ENCODE results near the gene FOXN3. TPM values are rescaled to one million over a fixed set of nuclear protein-coding genes. Genes with fewer than 3 reads are reported as not detected.

The FOXN3 gene
- total and polyA plus RNA-seq, 2 experiments from 2014 or later = 98.9 to 167 TPM

DNA sequence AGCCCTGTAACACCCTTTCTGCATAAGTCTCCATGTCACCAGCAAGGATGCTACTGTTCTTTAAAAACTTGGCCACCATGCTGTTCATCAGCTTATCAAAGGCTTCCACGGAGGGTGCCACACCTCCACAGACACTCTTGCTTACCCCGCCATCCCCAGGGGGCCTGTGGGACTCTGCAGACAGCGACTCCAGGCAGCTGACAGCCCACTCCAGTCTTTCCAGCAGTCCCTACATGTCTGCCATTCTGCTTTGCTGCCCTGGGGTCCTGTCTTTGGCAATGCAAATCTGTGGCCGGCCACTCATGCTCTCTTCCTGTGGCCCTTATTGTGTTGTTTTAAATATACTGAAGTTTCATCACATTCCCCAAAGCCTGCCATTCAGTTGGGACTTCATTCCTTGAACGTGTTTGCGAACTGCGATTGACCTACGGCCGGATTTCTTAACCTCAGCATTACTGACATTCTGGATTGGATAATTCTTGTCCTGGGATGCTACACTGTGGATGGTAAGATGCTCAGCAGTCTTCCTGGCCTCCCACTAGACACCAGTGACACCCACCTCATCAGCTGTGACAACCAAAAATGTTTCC is 125.6 kb downstream of the FOXN3 start (continued):
- TF ChIP-seq, protein P1, sequence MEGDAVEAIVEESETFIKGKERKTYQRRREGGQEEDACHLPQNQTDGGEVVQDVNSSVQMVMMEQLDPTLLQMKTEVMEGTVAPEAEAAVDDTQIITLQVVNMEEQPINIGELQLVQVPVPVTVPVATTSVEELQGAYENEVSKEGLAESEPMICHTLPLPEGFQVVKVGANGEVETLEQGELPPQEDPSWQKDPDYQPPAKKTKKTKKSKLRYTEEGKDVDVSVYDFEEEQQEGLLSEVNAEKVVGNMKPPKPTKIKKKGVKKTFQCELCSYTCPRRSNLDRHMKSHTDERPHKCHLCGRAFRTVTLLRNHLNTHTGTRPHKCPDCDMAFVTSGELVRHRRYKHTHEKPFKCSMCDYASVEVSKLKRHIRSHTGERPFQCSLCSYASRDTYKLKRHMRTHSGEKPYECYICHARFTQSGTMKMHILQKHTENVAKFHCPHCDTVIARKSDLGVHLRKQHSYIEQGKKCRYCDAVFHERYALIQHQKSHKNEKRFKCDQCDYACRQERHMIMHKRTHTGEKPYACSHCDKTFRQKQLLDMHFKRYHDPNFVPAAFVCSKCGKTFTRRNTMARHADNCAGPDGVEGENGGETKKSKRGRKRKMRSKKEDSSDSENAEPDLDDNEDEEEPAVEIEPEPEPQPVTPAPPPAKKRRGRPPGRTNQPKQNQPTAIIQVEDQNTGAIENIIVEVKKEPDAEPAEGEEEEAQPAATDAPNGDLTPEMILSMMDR (conservative IDR thresholded peaks at IDR 0.05; ENCODE audit: low read depth in 2 of 2) = no peak

DNA sequence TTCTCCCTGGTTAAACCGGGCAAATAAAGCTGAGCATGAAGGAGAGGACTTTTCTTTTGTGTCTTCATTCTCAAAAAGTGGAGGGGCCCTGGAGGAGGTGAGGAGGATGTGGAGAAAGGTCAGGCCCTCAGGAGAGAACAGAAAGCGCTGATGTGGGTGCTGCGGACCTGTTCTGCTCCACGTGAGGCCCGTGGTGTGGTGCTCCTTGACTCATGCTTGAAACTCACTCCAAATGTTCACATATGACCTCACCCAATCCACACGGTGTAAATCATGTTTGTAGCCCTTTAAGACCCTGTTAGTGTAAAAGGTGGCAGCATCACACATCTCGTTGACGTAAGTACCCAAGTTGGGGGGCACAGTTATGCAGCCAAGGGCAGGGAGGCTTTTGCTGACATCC is 126.2 kb downstream of the FOXN3 start:
- Histone ChIP-seq H4K20me1 (replicated peaks; ENCODE audit: insufficient read depth) (no peaks in the 10 kb centered on the region), H3K4me1 (ENCODE audit: insufficient read depth) (peaks cover 60% of the 10 kb centered on the region), H3K9me2 (ENCODE audit: insufficient read depth) (no peaks in the 10 kb centered on the region), H3K4me3 (no peak overlapping the region), H3K4me2 (no peak overlapping the region), H3K36me3 (ENCODE audit: insufficient read depth) (no peaks in the 10 kb centered on the region), H3F3A (replicated peaks; ENCODE audit: low read depth) (peaks cover 5% of the 10 kb centered on the region), H2AFZ (no peak overlapping the region), H3K27me3 (ENCODE audit: insufficient read depth) (no peaks in the 10 kb centered on the region), H3K27ac (ENCODE audit: low read depth) (peak overlapping the region; percentile 99; the same call in 1 of the 2 replicates), H3K79me2 (replicated peaks; ENCODE audit: insufficient read depth) (peaks cover 81% of the 10 kb centered on the region)
- TF ChIP-seq STAT1 (IDR thresholded peaks at IDR 0.05; ENCODE audit: unreplicated experiment) = no peak
- Mint-ChIP-seq H3K9me3 (no peaks in the 10 kb centered on the region; the same call in 2 of the 3 replicates), H3K27me3 (ENCODE audit: insufficient read depth, low read depth, poor library complexity) (peaks cover 30% of the 10 kb centered on the region), H3K36me3 (ENCODE audit: low read depth) (peaks cover 51% of the 10 kb centered on the region), H3K4me1 (peaks cover 72% of the 10 kb centered on the region), H3K4me3 (no peak overlapping the region), H3K27ac (peak overlapping the region; percentile 58)
- DNase-seq (ENCODE audit: low spot score) (no peak), ATAC-seq (no peak)

DNA sequence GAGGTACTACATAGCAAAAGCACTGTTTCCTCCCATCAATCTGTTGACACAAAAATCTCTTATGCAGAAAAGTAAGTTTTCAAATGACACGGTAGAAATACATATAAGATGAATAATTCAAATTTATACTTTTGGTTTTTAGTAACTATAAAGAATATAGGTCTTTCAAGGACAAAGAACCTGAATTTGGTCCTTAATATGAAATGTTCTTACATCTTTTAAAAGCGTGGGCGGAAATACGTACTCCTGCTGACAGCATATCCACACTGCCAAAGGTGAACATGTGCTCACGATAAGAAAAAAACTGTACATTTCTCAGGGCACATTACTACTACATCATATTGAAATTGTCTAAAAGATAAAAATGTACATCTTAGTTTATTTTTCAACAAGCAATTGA is 127.6 kb downstream of the FOXN3 start:
- Histone ChIP-seq H3K9me2 (ENCODE audit: insufficient read depth) (no peaks in the 10 kb centered on the region), H3K4me1 (ENCODE audit: insufficient read depth) (peaks cover 50% of the 10 kb centered on the region), H3K79me2 (replicated peaks; ENCODE audit: insufficient read depth) (peaks cover 89% of the 10 kb centered on the region), H3K4me3 (no peak overlapping the region), H3K27ac (ENCODE audit: low read depth) (peak overlapping the region; percentile 3; the same call in 1 of the 2 replicates), H3K4me2 (no peak overlapping the region), H3K36me3 (ENCODE audit: insufficient read depth) (no peaks in the 10 kb centered on the region), H3K27me3 (ENCODE audit: insufficient read depth) (no peaks in the 10 kb centered on the region), H4K20me1 (replicated peaks; ENCODE audit: insufficient read depth) (0 out of 2 replicates have a peak, but pooled peaks cover 4% of the 10 kb centered on the region), H3F3A (replicated peaks; ENCODE audit: low read depth) (peaks cover 5% of the 10 kb centered on the region), H2AFZ (no peak overlapping the region)
- ATAC-seq (no peak), DNase-seq (ENCODE audit: low spot score) (no peak)
- Mint-ChIP-seq H3K36me3 (ENCODE audit: low read depth) (peaks cover 46% of the 10 kb centered on the region), H3K9me3 (no peaks in the 10 kb centered on the region; the same call in 2 of the 3 replicates), H3K27me3 (ENCODE audit: insufficient read depth, low read depth, poor library complexity) (peaks cover 23% of the 10 kb centered on the region), H3K4me3 (no peak overlapping the region), H3K27ac (no peak overlapping the region), H3K4me1 (peaks cover 67% of the 10 kb centered on the region)
- TF ChIP-seq CREB1 (CRISPR knock-in tag; IDR thresholded peaks at IDR 0.05; ENCODE audit: low read depth) = no peak
- TF ChIP-seq ZNF331 (CRISPR knock-in tag; IDR thresholded peaks at IDR 0.05; ENCODE audit: low read depth) = no peak
- TF ChIP-seq, protein P2, sequence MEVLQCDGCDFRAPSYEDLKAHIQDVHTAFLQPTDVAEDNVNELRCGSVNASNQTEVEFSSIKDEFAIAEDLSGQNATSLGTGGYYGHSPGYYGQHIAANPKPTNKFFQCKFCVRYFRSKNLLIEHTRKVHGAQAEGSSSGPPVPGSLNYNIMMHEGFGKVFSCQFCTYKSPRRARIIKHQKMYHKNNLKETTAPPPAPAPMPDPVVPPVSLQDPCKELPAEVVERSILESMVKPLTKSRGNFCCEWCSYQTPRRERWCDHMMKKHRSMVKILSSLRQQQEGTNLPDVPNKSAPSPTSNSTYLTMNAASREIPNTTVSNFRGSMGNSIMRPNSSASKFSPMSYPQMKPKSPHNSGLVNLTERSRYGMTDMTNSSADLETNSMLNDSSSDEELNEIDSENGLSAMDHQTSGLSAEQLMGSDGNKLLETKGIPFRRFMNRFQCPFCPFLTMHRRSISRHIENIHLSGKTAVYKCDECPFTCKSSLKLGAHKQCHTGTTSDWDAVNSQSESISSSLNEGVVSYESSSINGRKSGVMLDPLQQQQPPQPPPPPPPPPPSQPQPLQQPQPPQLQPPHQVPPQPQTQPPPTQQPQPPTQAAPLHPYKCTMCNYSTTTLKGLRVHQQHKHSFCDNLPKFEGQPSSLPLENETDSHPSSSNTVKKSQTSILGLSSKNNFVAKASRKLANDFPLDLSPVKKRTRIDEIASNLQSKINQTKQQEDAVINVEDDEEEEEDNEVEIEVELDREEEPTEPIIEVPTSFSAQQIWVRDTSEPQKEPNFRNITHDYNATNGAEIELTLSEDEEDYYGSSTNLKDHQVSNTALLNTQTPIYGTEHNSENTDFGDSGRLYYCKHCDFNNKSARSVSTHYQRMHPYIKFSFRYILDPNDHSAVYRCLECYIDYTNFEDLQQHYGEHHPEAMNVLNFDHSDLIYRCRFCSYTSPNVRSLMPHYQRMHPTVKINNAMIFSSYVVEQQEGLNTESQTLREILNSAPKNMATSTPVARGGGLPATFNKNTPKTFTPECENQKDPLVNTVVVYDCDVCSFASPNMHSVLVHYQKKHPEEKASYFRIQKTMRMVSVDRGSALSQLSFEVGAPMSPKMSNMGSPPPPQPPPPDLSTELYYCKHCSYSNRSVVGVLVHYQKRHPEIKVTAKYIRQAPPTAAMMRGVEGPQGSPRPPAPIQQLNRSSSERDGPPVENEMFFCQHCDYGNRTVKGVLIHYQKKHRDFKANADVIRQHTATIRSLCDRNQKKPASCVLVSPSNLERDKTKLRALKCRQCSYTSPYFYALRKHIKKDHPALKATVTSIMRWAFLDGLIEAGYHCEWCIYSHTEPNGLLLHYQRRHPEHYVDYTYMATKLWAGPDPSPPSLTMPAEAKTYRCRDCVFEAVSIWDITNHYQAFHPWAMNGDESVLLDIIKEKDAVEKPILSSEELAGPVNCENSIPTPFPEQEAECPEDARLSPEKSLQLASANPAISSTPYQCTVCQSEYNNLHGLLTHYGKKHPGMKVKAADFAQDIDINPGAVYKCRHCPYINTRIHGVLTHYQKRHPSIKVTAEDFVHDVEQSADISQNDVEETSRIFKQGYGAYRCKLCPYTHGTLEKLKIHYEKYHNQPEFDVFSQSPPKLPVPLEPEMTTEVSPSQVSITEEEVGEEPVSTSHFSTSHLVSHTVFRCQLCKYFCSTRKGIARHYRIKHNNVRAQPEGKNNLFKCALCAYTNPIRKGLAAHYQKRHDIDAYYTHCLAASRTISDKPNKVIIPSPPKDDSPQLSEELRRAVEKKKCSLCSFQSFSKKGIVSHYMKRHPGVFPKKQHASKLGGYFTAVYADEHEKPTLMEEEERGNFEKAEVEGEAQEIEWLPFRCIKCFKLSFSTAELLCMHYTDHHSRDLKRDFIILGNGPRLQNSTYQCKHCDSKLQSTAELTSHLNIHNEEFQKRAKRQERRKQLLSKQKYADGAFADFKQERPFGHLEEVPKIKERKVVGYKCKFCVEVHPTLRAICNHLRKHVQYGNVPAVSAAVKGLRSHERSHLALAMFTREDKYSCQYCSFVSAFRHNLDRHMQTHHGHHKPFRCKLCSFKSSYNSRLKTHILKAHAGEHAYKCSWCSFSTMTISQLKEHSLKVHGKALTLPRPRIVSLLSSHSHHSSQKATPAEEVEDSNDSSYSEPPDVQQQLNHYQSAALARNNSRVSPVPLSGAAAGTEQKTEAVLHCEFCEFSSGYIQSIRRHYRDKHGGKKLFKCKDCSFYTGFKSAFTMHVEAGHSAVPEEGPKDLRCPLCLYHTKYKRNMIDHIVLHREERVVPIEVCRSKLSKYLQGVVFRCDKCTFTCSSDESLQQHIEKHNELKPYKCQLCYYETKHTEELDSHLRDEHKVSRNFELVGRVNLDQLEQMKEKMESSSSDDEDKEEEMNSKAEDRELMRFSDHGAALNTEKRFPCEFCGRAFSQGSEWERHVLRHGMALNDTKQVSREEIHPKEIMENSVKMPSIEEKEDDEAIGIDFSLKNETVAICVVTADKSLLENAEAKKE (CRISPR knock-in tag; IDR thresholded peaks at IDR 0.05) = no peak
- TF ChIP-seq, protein P3, sequence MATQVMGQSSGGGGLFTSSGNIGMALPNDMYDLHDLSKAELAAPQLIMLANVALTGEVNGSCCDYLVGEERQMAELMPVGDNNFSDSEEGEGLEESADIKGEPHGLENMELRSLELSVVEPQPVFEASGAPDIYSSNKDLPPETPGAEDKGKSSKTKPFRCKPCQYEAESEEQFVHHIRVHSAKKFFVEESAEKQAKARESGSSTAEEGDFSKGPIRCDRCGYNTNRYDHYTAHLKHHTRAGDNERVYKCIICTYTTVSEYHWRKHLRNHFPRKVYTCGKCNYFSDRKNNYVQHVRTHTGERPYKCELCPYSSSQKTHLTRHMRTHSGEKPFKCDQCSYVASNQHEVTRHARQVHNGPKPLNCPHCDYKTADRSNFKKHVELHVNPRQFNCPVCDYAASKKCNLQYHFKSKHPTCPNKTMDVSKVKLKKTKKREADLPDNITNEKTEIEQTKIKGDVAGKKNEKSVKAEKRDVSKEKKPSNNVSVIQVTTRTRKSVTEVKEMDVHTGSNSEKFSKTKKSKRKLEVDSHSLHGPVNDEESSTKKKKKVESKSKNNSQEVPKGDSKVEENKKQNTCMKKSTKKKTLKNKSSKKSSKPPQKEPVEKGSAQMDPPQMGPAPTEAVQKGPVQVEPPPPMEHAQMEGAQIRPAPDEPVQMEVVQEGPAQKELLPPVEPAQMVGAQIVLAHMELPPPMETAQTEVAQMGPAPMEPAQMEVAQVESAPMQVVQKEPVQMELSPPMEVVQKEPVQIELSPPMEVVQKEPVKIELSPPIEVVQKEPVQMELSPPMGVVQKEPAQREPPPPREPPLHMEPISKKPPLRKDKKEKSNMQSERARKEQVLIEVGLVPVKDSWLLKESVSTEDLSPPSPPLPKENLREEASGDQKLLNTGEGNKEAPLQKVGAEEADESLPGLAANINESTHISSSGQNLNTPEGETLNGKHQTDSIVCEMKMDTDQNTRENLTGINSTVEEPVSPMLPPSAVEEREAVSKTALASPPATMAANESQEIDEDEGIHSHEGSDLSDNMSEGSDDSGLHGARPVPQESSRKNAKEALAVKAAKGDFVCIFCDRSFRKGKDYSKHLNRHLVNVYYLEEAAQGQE (IDR thresholded peaks at IDR 0.05; ENCODE audit: unreplicated experiment) = no peak
- TF ChIP-seq NANOG (IDR thresholded peaks at IDR 0.05; ENCODE audit: borderline replicate concordance) = no peak
- TF ChIP-seq JUNB (IDR thresholded peaks at IDR 0.05; ENCODE audit: unreplicated experiment) = no peak

Measured in GM23338 (cell line).